SK-N-SH (cell line): Measurements from ENCODE around the gene GALC. TPM values are rescaled to one million over a fixed set of nuclear protein-coding genes. Genes with fewer than 3 reads are reported as not detected.

Experiments
- CTCF ChIA-PET: fragments of 300-600, 350-600 bp; formaldehyde crosslinking; extraction: SDS; loops from one replicate; lab custom pipeline; 2021; lab: Yijun Ruan, JAX
- POLR2A ChIA-PET: fragments of 350-600 bp; sonication (Branson Sonifier 250); formaldehyde crosslinking; extraction: SDS; loops from one replicate; lab custom pipeline; 2020; ENCODE audit warnings: antibody characterized with exemption, inconsistent platforms; lab: Yijun Ruan, JAX
- DNase-seq: peaks from one replicate; pipeline ENCODE4 v3.0.0; 2012
- H2AFZ ChIP-seq: fragments of 200-600 bp; sonication (generic); 2 replicates; pipeline ENCODE4 v1.8.1; 2016; ENCODE audit warnings: antibody characterized with exemption, mild to moderate bottlenecking, low read depth
- H3F3A ChIP-seq: fragments of 200-600 bp; sonication (generic); replicated peaks from 2 replicates; pipeline ENCODE3; 2016; ENCODE audit warnings: antibody characterized with exemption, mild to moderate bottlenecking; ENCODE audit not compliant: insufficient read depth
- H3K27ac ChIP-seq, 2 experiments: fragments of 200-500 bp in 1 of 2; fragments of 200-600 bp in 1 of 2; sonication (Bioruptor generic) in 1 of 2; sonication (generic), shearing (Covaris generic) in 1 of 2; 2 replicates each; pipeline versions ENCODE4 v1.5.1 to v1.6.1; 2014 to 2016; ENCODE audit warnings: low read depth in 2 of 2, inconsistent platforms in 1 of 2, low read length in 1 of 2, mild to moderate bottlenecking in 1 of 2, mixed read lengths in 1 of 2
- H3K27me3 ChIP-seq: fragments of 200-600 bp; sonication (generic), shearing (Covaris generic); 2 replicates; pipeline ENCODE4 v1.6.1; 2016; ENCODE audit warnings: mixed run types; ENCODE audit not compliant: insufficient read depth
- H3K36me3 ChIP-seq, 2 experiments: fragments of 200-500 bp in 1 of 2; fragments of 200-600 bp in 1 of 2; sonication (Bioruptor generic) in 1 of 2; sonication (generic) in 1 of 2; replicated peaks in 1 of 2; 2 replicates each; pipeline versions ENCODE3 to v1.5.1; 2014 to 2016; ENCODE audit warnings: low read length in 1 of 2, mild to moderate bottlenecking in 1 of 2; ENCODE audit not compliant: insufficient read depth in 2 of 2, control insufficient read depth in 1 of 2
- H3K4me1 ChIP-seq, 2 experiments: fragments of 200-500 bp in 1 of 2; fragments of 200-600 bp in 1 of 2; sonication (Bioruptor generic) in 1 of 2; sonication (generic), shearing (Covaris generic) in 1 of 2; 2 replicates each; pipeline versions ENCODE4 v1.5.1 to v1.6.1; 2014 to 2016; ENCODE audit warnings: low read depth in 1 of 2, low read length in 1 of 2, mixed run types in 1 of 2; ENCODE audit not compliant: insufficient read depth in 2 of 2, control insufficient read depth in 1 of 2
- H3K4me2 ChIP-seq: fragments of 200-600 bp; sonication (generic), shearing (Covaris generic); 2 replicates; pipeline ENCODE4 v1.6.1; 2017; ENCODE audit warnings: mixed run types
- H3K4me3 ChIP-seq, 2 experiments: fragments of 200-500 bp in 1 of 2; fragments of 200-600 bp in 1 of 2; sonication (Bioruptor generic) in 1 of 2; sonication (generic), shearing (Covaris generic) in 1 of 2; 2 replicates each; pipeline versions ENCODE4 v1.5.1 to v1.8.1; 2014 to 2016; ENCODE audit warnings: low read depth in 2 of 2, inconsistent platforms in 1 of 2, low read length in 1 of 2, mild to moderate bottlenecking in 1 of 2, mixed read lengths in 1 of 2, moderate library complexity in 1 of 2
- H3K79me2 ChIP-seq: fragments of 200-600 bp; sonication (generic); 2 replicates; pipeline ENCODE4 v1.8.1; 2017; ENCODE audit warnings: mild to moderate bottlenecking; ENCODE audit not compliant: insufficient read depth
- H3K9ac ChIP-seq: fragments of 200-600 bp; sonication (generic); 2 replicates; pipeline ENCODE4 v1.6.1; 2017; ENCODE audit warnings: mixed run types
- H3K9me2 ChIP-seq: fragments of 200-600 bp; sonication (generic); 2 replicates; pipeline ENCODE4 v1.6.1; 2017; ENCODE audit warnings: mixed run types
- H3K9me3 ChIP-seq: fragments of 200-600 bp; sonication (generic); 2 replicates; pipeline ENCODE4 v1.6.1; 2017; ENCODE audit warnings: mixed run types, mild to moderate bottlenecking, moderate library complexity
- H4K20me1 ChIP-seq: fragments of 200-600 bp; sonication (generic); 2 replicates; pipeline ENCODE4 v1.6.1; 2017; ENCODE audit warnings: mild to moderate bottlenecking, mixed run types; ENCODE audit not compliant: insufficient read depth
- CHD2 ChIP-seq: fragments of 150-350 bp; IDR thresholded peaks from 2 replicates; pipeline ENCODE4 v1.6.1; 2018; ENCODE audit warnings: low read length; ENCODE audit not compliant: partially characterized antibody
- EP300 ChIP-seq, 2 experiments: IDR thresholded peaks; 2 replicates each; pipeline versions ENCODE4 v1.4.0 to v1.6.1; 2012; ENCODE audit warnings: borderline replicate concordance in 1 of 2, low read depth in 1 of 2, low read length in 1 of 2
- FOXM1 ChIP-seq: IDR thresholded peaks from 2 replicates; pipeline ENCODE4 v1.4.0; 2012; ENCODE audit warnings: low read depth, mild to moderate bottlenecking
- POLR2AphosphoS5 ChIP-seq: IDR thresholded peaks from 2 replicates; pipeline ENCODE4 v1.6.1; 2012; ENCODE audit warnings: low read depth, low read length
- SMC3 ChIP-seq: IDR thresholded peaks from 2 replicates; pipeline ENCODE4 v1.6.1; 2012; ENCODE audit warnings: low read depth, low read length, improper control_type of control experiment
- TAF1 ChIP-seq: IDR thresholded peaks from 2 replicates; pipeline ENCODE4 v1.6.1; 2012; ENCODE audit warnings: low read depth, mild to moderate bottlenecking, low read length, moderate library complexity, borderline replicate concordance
- TCF12 ChIP-seq: IDR thresholded peaks from 2 replicates; pipeline ENCODE4 v1.4.0; 2012
- TEAD4 ChIP-seq: IDR thresholded peaks from 2 replicates; pipeline ENCODE4 v1.4.0; 2012; ENCODE audit warnings: mild to moderate bottlenecking, borderline replicate concordance; ENCODE audit not compliant: insufficient read depth
- WGBS: methylation state at CpG from one replicate; pipeline ENCODE4 v1.1.6; 2017; ENCODE audit warnings: low lambda C conversion rate; 5-methylcytosine and 5-hydroxymethylcytosine counted together
- polyA plus RNA-seq, 3 experiments: library from polyadenylated mRNA; depleted of rRNA; stranded (reverse); fragments of >200 nt; gene quantifications; 2 replicates each; pipeline ENCODE4 v1.2.3, GENCODE V29; 2012
- TF ChIP-seq, protein P1 (sequence below): IDR thresholded peaks from 2 replicates; pipeline ENCODE4 v1.4.0; 2012; ENCODE audit warnings: low read depth
- TF ChIP-seq, protein P2 (sequence below): fragments of 200-600 bp; sonication (generic); IDR thresholded peaks from 2 replicates; pipeline ENCODE4 v1.6.1; 2017; ENCODE audit warnings: antibody characterized with exemption, mild to moderate bottlenecking, moderate library complexity

The GALC gene
- polyA plus RNA-seq, 1 of the 3 experiments (the other 2 are of a cell fraction) = 9.7 TPM

DNA sequence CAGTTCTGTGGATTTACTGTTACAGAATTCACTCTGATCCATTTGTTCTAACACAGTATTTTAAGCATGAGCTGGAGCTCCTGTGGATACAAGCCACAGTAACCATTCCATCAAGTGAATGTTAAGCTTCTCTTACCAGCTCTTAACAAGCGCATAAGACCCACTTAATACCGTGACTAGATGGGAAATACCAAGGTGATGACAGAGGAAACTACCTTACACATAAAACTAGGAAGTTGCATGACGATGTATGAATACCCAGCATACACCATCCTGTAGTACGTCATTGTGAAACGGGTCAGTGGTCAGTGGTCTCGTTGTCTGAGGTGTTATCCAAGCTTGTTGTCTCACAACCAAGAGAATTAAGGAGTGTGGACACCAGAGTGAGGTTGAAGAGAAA is 2.0 kb upstream of the GALC start:
- Histone ChIP-seq H3K36me3 (no peaks in the 10 kb centered on the region), H3K9me2 (no peaks in the 10 kb centered on the region), H3K4me3 (no peak overlapping the region), H3K79me2 (no peaks in the 10 kb centered on the region), H3K27me3 (no peaks in the 10 kb centered on the region), H3K27ac (no peak overlapping the region), H3K4me2 (no peak overlapping the region), H2AFZ (peak overlapping the region; percentile 4; the same call in 1 of the 2 replicates), H4K20me1 (no peaks in the 10 kb centered on the region), H3F3A (no peaks in the 10 kb centered on the region), H3K9ac (no peak overlapping the region), H3K9me3 (no peaks in the 10 kb centered on the region), H3K4me1 (peaks cover 0 to 7% of the 10 kb centered on the region in 2 experiments; a peak in 1 of 4 replicates)
- ChIA-PET CTCF (interaction anchor here (1.4 to 3.0 kb wide), 2 partner anchors 18 to 50 kb away, joined by 6 to 11 read pairs; no protein-coding TSS in a partner anchor), POLR2A (no interaction called here)
- TF ChIP-seq TCF12 = no peak
- no peak for TF ChIP-seq FOXM1
- TF ChIP-seq, protein P1, sequence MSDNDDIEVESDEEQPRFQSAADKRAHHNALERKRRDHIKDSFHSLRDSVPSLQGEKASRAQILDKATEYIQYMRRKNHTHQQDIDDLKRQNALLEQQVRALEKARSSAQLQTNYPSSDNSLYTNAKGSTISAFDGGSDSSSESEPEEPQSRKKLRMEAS = no peak
- no peak for TF ChIP-seq TAF1
- TF ChIP-seq CHD2 = no peak
- TF ChIP-seq EP300 (IDR thresholded peaks at IDR 0.05; ENCODE audit: borderline replicate concordance in 1 of 2, low read depth in 1 of 2, low read length in 1 of 2) = no peak
- no peak for TF ChIP-seq TEAD4
- TF ChIP-seq, protein P2, sequence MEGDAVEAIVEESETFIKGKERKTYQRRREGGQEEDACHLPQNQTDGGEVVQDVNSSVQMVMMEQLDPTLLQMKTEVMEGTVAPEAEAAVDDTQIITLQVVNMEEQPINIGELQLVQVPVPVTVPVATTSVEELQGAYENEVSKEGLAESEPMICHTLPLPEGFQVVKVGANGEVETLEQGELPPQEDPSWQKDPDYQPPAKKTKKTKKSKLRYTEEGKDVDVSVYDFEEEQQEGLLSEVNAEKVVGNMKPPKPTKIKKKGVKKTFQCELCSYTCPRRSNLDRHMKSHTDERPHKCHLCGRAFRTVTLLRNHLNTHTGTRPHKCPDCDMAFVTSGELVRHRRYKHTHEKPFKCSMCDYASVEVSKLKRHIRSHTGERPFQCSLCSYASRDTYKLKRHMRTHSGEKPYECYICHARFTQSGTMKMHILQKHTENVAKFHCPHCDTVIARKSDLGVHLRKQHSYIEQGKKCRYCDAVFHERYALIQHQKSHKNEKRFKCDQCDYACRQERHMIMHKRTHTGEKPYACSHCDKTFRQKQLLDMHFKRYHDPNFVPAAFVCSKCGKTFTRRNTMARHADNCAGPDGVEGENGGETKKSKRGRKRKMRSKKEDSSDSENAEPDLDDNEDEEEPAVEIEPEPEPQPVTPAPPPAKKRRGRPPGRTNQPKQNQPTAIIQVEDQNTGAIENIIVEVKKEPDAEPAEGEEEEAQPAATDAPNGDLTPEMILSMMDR = no peak
- WGBS = 88% methylated on average over 6 of the region's 6 CpGs
- DNase-seq = no peak

DNA sequence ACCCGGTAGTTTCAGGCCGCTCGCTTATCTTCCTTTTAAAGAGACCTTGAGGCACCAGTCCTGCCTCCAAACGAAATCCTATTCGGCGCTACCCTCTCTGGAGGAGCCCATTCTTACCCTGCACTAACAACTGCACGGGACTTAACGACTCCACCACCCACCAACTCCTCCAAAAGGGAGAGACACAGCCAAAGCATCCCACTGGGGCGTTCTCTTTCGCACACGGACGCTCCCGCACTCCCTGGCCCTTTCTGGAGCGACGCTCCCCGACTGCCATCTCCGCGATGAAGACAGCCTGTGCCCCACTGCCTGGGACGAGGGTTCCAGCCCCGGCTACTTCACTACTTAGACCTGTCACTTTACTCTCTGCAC is 650 bp downstream of the GALC start:
- peak overlapping the region; percentile 96 for H2AFZ ChIP-seq
- H3K36me3 ChIP-seq = no peaks in the 10 kb centered on the region
- H4K20me1 ChIP-seq = no peaks in the 10 kb centered on the region
- H3K9ac ChIP-seq = peak overlapping the region; percentile 73
- H3K4me1 ChIP-seq = peaks cover 0 to 7% of the 10 kb centered on the region in 2 experiments; a peak in 1 of 4 replicates
- H3K27me3 ChIP-seq = no peaks in the 10 kb centered on the region
- no peak for DNase-seq
- WGBS = 41% methylated on average over 17 of the region's 20 CpGs
- peak overlapping the region; percentile 43 to 45; a peak in 3 of 4 replicates for H3K27ac ChIP-seq
- peak overlapping the region; percentile 70 for H3K4me2 ChIP-seq
- TF ChIP-seq POLR2AphosphoS5 = no peak
- no peak for TF ChIP-seq SMC3
- POLR2A ChIA-PET = interaction anchor here (0.9 to 1.2 kb wide), 2 partner anchors 8 to 25 kb away, joined by 4 to 5 read pairs; no protein-coding TSS in a partner anchor
- H3K4me3 ChIP-seq = peak overlapping the region; percentile 71 to 79
- H3K79me2 ChIP-seq = no peaks in the 10 kb centered on the region
- CTCF ChIA-PET = interaction anchor here (1.0 to 3.0 kb wide), 3 partner anchors 21 to 256 kb away, joined by 4 to 11 read pairs (median 5); no protein-coding TSS in a partner anchor
- no peaks in the 10 kb centered on the region for H3F3A ChIP-seq
- no peaks in the 10 kb centered on the region for H3K9me3 ChIP-seq
- H3K9me2 ChIP-seq = no peaks in the 10 kb centered on the region
